Gastroesophageal sphincter (tissue), 4 donors: ENCODE measurements around the gene PPM1G. TPM values are rescaled to one million over a fixed set of nuclear protein-coding genes. Genes with fewer than 3 reads are reported as not detected.

Experiments used
- ATAC-seq: fragments of 150-250 bp; one replicate; pipeline ENCODE4 v1.9.1; 2016; ENCODE audit warnings: mild to moderate bottlenecking, moderate library complexity
- H3K27ac ChIP-seq, 4 donors: fragments of 200-600 bp; sonication (generic) in 3 of 4; 1 replicate in 3 of 4; 2 replicates in 1 of 4; pipeline ENCODE4 v1.5.1; 2016 to 2019
- H3K27me3 ChIP-seq: fragments of 200-600 bp; sonication (generic); one replicate; pipeline ENCODE4 v1.5.1; 2019
- H3K36me3 ChIP-seq, 2 donors: fragments of 200-600 bp; sonication (generic); one replicate each; pipeline ENCODE4 v1.5.1; 2019; ENCODE audit warnings: control low read depth in 1 of 2
- H3K4me1 ChIP-seq, 3 donors: fragments of 200-600 bp; sonication (generic); 1 replicate in 2 of 3; 2 replicates in 1 of 3; pipeline ENCODE4 v1.5.1; 2016 to 2019; ENCODE audit warnings: control low read depth in 2 of 3
- H3K4me3 ChIP-seq, 2 donors: fragments of 200-600 bp; sonication (generic); one replicate each; pipeline ENCODE4 v1.5.1; 2019; ENCODE audit warnings: mild to moderate bottlenecking in 1 of 2, moderate library complexity in 1 of 2
- H3K9me3 ChIP-seq, 3 donors: fragments of 200-600 bp; sonication (generic); one replicate each; pipeline ENCODE4 v1.5.1; 2017 to 2019; ENCODE audit warnings: control low read depth in 2 of 3
- CTCF ChIP-seq, 4 experiments: fragments of 200-600 bp in 2 of 4; fragments of 450-650 bp in 2 of 4; sonication (generic) in 1 of 4; IDR thresholded peaks; one replicate each; pipeline ENCODE4 v1.5.1; 2017 to 2019; ENCODE audit warnings: antibody characterized with exemption in 4 of 4, mild to moderate bottlenecking in 2 of 4, moderate library complexity in 2 of 4
- EP300 ChIP-seq: sonication (generic); formaldehyde crosslinking; IDR thresholded peaks from one replicate; pipeline ENCODE4 v1.6.1; 2017; ENCODE audit warnings: antibody characterized with exemption, mild to moderate bottlenecking
- POLR2A ChIP-seq, 2 donors: fragments of 450-650 bp; IDR thresholded peaks; one replicate each; pipeline ENCODE4 v1.6.1; 2017; ENCODE audit warnings: antibody characterized with exemption in 2 of 2, mild to moderate bottlenecking in 2 of 2, moderate library complexity in 1 of 2
- POLR2AphosphoS5 ChIP-seq: sonication (generic); formaldehyde crosslinking; IDR thresholded peaks from one replicate; pipeline ENCODE4 v1.6.1; 2017; ENCODE audit warnings: antibody characterized with exemption
- WGBS, 2 donors: methylation state at CpG; one replicate each; pipeline ENCODE4 v1.1.5; 2018; ENCODE audit warnings: low coverage in 1 of 2; 5-methylcytosine and 5-hydroxymethylcytosine counted together
- total RNA-seq, 4 donors: library from RNA; depleted of rRNA; stranded (reverse); fragments of >200 nt; gene quantifications; one replicate each; pipeline ENCODE4 v1.1.0, GENCODE V29; 2016

The PPM1G gene
- total RNA-seq, 4 donors from 2014 or later, result 50.2 to 74.2 (median 58.8) TPM

GRCh38 chr2:27376866-27377617, 32.3 kb downstream of the PPM1G start:
- no peak for ATAC-seq
- Histone ChIP-seq H3K36me3 (peaks cover 0 to 73% of the 10 kb centered on the region in 2 donors), H3K4me3 (no peak overlapping the region), H3K9me3 (no peaks in the 10 kb centered on the region), H3K4me1 (peaks cover 0 to 52% (median 21%) of the 10 kb centered on the region in 3 donors), H3K27me3 (no peaks in the 10 kb centered on the region), H3K27ac (no peak overlapping the region)
- TF ChIP-seq CTCF (IDR thresholded peaks at IDR 0.05) (no peak), POLR2AphosphoS5 (no peak), POLR2A (IDR thresholded peaks at IDR 0.05) (peak in 1 of 2 donors; percentile 8), EP300 (no peak)
- WGBS, 2 donors, result 75% methylated on average over 2 of the region's 10 CpGs; no CpG with 5 or more reads in 1 of the 2 donors

GRCh38 chr2:27376151-27376865, 33.1 kb downstream of the PPM1G start:
- TF ChIP-seq POLR2A (IDR thresholded peaks at IDR 0.05) (no peak), CTCF (IDR thresholded peaks at IDR 0.05) (no peak), POLR2AphosphoS5 (no peak), EP300 (no peak)
- Histone ChIP-seq H3K27me3 (no peaks in the 10 kb centered on the region), H3K27ac (no peak overlapping the region), H3K9me3 (no peaks in the 10 kb centered on the region), H3K4me1 (peaks cover 2 to 56% (median 28%) of the 10 kb centered on the region in 3 donors), H3K36me3 (peaks cover 0 to 67% of the 10 kb centered on the region in 2 donors), H3K4me3 (no peak overlapping the region)
- ATAC-seq, result no peak
- 64 to 72% methylated on average over 4 to 8 of the region's 16 CpGs for WGBS, 2 donors

- no peak overlapping the region for H3K27ac ChIP-seq
- TF ChIP-seq POLR2AphosphoS5, result no peak
- no peak for TF ChIP-seq CTCF (IDR thresholded peaks at IDR 0.05)
- no peak for TF ChIP-seq POLR2A (IDR thresholded peaks at IDR 0.05)
- TF ChIP-seq EP300, result no peak
- H3K4me1 ChIP-seq, result peaks cover 4 to 54% (median 24%) of the 10 kb centered on the region in 3 donors
- H3K9me3 ChIP-seq, result no peaks in the 10 kb centered on the region
- H3K36me3 ChIP-seq, result peaks cover 0 to 67% of the 10 kb centered on the region in 2 donors
- ATAC-seq, result no peak
- 80% methylated on average over 1 of the region's 20 CpGs; no CpG with 5 or more reads in 1 of the 2 donors for WGBS, 2 donors
- no peaks in the 10 kb centered on the region for H3K27me3 ChIP-seq
- no peak overlapping the region for H3K4me3 ChIP-seq
Observed at GRCh38 chr2:27375513-27376099, 33.8 kb downstream of the PPM1G start.

GRCh38 chr2:27373567-27373966, 35.8 kb downstream of the PPM1G start:
- Histone ChIP-seq H3K36me3 (peaks cover 0 to 69% of the 10 kb centered on the region in 2 donors), H3K27ac (no peak overlapping the region), H3K4me3 (no peak overlapping the region), H3K4me1 (peaks cover 10 to 49% (median 24%) of the 10 kb centered on the region in 3 donors), H3K9me3 (no peaks in the 10 kb centered on the region), H3K27me3 (no peaks in the 10 kb centered on the region)
- TF ChIP-seq POLR2AphosphoS5 (no peak), POLR2A (IDR thresholded peaks at IDR 0.05) (no peak), EP300 (no peak), CTCF (IDR thresholded peaks at IDR 0.05) (no peak)
- 82% methylated on average over 2 of the region's 5 CpGs; no CpG with 5 or more reads in 1 of the 2 donors for WGBS, 2 donors
- ATAC-seq, result no peak
